Measurements from ENCODE around the gene NOL12.
A peak's percentile ranks its signal among the peaks of the same experiment; 100 is the strongest.

NOL12 gene, protein sequence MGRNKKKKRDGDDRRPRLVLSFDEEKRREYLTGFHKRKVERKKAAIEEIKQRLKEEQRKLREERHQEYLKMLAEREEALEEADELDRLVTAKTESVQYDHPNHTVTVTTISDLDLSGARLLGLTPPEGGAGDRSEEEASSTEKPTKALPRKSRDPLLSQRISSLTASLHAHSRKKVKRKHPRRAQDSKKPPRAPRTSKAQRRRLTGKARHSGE

DNA sequence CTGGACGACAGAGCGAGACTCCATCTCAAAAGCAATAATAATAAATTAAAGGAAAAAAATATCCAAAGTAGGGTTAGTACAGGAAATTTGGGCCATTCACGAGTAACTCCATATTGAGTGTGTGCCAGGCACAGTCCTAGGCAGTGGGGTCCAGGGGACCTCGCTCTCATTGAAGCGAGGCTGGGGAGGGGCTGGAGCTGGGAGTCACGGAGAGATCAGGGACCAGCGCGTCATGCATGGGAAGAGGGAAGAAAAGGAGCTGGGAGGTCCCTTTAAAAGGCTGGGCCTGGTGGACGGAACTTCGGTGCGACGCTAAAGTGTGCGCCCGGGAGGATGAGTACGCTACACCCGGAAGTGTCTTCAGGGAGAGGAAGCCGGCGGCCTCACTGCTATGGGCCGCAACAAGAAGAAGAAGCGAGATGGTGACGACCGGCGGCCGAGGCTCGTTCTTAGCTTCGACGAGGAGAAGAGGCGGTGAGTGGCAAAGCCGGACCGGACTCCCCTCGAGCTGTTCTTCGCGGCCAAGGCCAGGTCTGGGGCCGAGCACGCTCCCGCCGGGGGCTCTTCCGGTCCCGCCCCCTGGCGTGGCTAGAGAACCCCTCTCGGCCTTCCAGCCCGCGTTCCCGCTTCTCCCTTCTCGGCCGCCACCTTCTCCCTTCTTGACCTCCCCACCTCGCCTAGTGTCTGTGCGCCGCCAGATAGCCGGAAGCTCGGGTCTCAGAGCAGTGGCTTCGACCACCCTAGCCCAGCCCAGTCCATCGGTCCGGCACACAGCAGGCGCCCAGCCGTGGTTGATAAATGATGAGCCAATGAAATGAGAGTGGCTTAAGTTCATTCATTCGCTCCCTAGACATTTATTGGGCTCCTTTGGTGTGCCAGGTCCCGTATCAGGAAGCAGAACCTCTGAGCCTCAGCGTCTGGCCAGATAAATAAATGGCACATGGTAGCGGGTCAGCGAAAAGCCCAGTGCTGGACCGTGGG, at the start of gene NOL12:
TSS of gene NOL12 (plus strand) at position 342 of the 981 bp plus-strand sequence. CDS start at position 392, 50 bp downstream.
- Mint-ChIP-seq H3K36me3 (ENCODE audit: low read depth) (peaks cover 20% of the 10 kb centered on the region), H3K9me3 (no peaks in the 10 kb centered on the region), H3K4me3 (peak within 1 kb of the TSS; percentile 98), H3K27ac (peak within 1 kb of the TSS; percentile 93), H3K27me3 (ENCODE audit: low read depth) (no peaks in the 10 kb centered on the region), H3K4me1 (ENCODE audit: low read depth) (peaks cover 20% of the 10 kb centered on the region)

GRCh38 chr22:37636949-37637273, 49.2 kb upstream of the NOL12 start:
- H3K9me3 Mint-ChIP-seq: no peaks in the 10 kb centered on the region
- H3K27ac Mint-ChIP-seq: peak overlapping the region; percentile 86
- peaks cover 7% of the 10 kb centered on the region for H3K36me3 Mint-ChIP-seq (ENCODE audit: low read depth)
- no peaks in the 10 kb centered on the region for H3K27me3 Mint-ChIP-seq (ENCODE audit: low read depth)
- H3K4me3 Mint-ChIP-seq: peak overlapping the region; percentile 17
- peaks cover 51% of the 10 kb centered on the region for H3K4me1 Mint-ChIP-seq (ENCODE audit: low read depth)

- no peaks in the 10 kb centered on the region for H3K27me3 Mint-ChIP-seq (ENCODE audit: low read depth)
- H3K4me1 Mint-ChIP-seq (ENCODE audit: low read depth): peaks cover 53% of the 10 kb centered on the region
- H3K36me3 Mint-ChIP-seq (ENCODE audit: low read depth): peaks cover 17% of the 10 kb centered on the region
These were observed 47.6 kb upstream of the NOL12 start for GRCh38 chr22:37638391-37639069.

DNA sequence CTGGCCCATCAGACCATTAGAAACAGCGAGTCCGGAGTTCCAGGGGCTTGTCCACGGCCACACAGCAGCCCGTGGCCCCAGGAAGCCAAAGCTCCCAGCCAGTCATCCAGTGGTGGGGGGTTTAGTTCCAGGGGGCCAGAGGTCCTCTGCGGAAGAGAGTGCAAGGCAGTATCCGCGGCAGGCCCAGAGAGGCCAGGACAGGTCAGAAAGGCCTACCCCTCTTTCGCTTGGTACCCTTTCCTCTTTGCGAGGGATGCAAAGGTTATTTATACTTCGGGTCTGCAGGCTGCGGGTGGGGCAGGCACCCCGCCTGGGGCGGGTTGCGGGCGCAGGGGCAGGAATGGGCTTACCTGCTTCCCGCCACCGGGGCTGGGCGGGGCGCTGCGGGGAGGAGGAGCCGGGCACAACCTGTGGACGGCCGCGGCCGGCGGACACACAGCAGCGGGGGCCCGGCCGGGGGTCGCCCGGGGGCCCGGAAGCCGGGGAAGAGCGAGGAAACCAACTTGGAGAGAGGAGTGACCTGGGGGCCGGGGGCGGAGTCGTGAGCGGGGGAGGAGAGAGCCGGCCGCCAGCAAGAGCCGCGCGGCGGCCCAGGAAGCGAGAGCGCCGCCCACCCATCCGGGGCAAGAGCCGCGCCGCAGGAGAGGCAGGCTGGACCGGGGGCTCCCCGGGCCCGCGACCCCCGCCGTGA, 46.9 kb upstream of the NOL12 start, which contains the start of gene SH3BP1:
TSS of gene SH3BP1 (plus strand) at position 600 of the 691 bp plus-strand sequence. CDS start 119 bp downstream, outside the sequence.
- peak within 1 kb of the TSS; percentile 99 for H3K27ac Mint-ChIP-seq
- H3K9me3 Mint-ChIP-seq: no peaks in the 10 kb centered on the region
- H3K36me3 Mint-ChIP-seq (ENCODE audit: low read depth): peaks cover 20% of the 10 kb centered on the region
- peaks cover 51% of the 10 kb centered on the region for H3K4me1 Mint-ChIP-seq (ENCODE audit: low read depth)
- peak within 1 kb of the TSS; percentile 100 for H3K4me3 Mint-ChIP-seq
- H3K27me3 Mint-ChIP-seq (ENCODE audit: low read depth): no peaks in the 10 kb centered on the region

More at GRCh38 chr22:37638391-37639069, 47.6 kb upstream of the NOL12 start:
- Mint-ChIP-seq H3K27ac (peak overlapping the region; percentile 92), H3K9me3 (no peaks in the 10 kb centered on the region), H3K4me3 (peak overlapping the region; percentile 90)

DNA sequence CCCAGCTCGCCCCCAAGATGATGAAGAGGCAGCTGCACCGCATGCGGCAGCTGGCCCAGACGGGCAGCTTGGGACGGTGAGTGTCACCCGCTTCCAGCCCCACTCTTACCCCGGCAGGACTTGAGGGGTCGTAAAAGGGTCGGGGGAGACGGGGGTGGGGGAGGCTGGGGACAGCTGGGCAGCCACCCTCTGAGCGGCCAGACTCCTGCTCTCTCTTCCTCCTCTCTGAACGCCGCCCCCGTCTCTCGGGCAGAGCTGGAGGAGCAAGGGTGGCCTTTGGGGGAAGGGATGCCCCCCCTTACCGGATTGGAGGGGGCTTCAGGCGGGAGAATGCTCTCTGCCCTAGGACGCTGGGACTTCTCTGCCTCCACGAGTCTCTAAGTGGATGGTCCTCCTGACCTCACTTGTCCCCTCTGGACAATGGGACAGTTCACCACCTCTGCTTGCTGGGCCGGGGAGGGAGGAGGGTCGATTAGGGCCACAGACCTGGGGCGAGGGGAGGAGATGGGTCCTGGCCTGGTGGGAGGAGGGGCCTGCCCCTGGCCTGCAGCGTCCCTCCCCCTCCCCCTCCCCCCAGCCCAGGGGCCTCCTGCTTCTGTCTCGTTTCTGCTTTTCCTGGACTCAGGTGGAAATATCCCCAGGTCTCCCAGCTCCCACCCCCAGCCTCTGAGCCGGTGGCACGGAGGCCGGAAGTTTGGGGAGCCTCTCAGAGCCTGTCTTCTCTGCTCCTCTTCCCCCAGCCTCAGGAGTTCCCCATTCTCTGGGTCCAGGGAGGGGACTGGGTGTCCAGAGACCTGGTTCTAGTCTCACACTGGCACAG, 46.2 kb upstream of the NOL12 start:
- H3K9me3 Mint-ChIP-seq: no peaks in the 10 kb centered on the region
- H3K36me3 Mint-ChIP-seq (ENCODE audit: low read depth): peaks cover 22% of the 10 kb centered on the region
- peak overlapping the region; percentile 99 for H3K27ac Mint-ChIP-seq
- H3K4me1 Mint-ChIP-seq (ENCODE audit: low read depth): peaks cover 43% of the 10 kb centered on the region
- H3K4me3 Mint-ChIP-seq: peak overlapping the region; percentile 100
- H3K27me3 Mint-ChIP-seq (ENCODE audit: low read depth): no peaks in the 10 kb centered on the region

GRCh38 chr22:37640591-37641560, 45.3 kb upstream of the NOL12 start:
- H3K36me3 Mint-ChIP-seq (ENCODE audit: low read depth): peaks cover 23% of the 10 kb centered on the region
- no peaks in the 10 kb centered on the region for H3K27me3 Mint-ChIP-seq (ENCODE audit: low read depth)
- H3K4me3 Mint-ChIP-seq: peak overlapping the region; percentile 100
- H3K27ac Mint-ChIP-seq: peak overlapping the region; percentile 99
- peaks cover 43% of the 10 kb centered on the region for H3K4me1 Mint-ChIP-seq (ENCODE audit: low read depth)
- no peaks in the 10 kb centered on the region for H3K9me3 Mint-ChIP-seq

GRCh38 chr22:37641561-37641949, 44.6 kb upstream of the NOL12 start:
- Mint-ChIP-seq H3K27ac (no peak overlapping the region), H3K36me3 (ENCODE audit: low read depth) (peaks cover 23% of the 10 kb centered on the region)

DNA sequence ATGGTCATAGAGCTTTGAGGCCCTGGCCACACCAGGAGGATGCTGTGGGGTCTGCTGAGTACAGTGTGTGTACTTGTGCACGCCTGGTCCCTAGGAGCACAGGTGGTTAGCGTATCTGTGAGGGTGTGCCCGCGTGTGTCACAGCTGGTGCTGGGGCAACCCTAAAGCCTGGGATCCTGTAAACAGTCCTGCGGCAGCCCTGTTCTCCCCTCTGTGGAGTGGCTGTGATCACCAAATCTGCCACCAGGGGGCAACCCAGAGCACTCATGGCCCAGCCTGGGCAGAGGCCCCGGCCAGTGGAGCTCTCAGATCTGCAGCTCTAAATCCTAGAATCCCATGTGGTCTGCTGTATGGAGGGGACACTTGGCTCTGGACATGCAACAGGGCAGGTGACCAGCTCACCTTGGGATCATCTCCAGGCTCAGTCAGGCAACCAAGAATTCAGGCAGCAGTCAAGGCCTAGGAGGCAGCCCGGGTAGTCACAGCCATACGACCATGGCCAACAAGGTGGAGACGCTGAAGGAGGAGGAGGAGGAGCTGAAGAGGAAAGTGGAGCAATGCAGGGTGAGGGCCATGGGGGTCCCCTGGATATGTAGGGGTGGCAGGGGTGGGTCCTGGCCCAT, 42.8 kb upstream of the NOL12 start:
- Mint-ChIP-seq H3K9me3 (no peaks in the 10 kb centered on the region), H3K27ac (peak overlapping the region; percentile 14), H3K27me3 (ENCODE audit: low read depth) (no peaks in the 10 kb centered on the region), H3K4me1 (ENCODE audit: low read depth) (peaks cover 21% of the 10 kb centered on the region), H3K36me3 (ENCODE audit: low read depth) (peaks cover 25% of the 10 kb centered on the region), H3K4me3 (peak overlapping the region; percentile 42)

More at GRCh38 chr22:37641561-37641949, 44.6 kb upstream of the NOL12 start:
- H3K27me3 Mint-ChIP-seq (ENCODE audit: low read depth): no peaks in the 10 kb centered on the region
- H3K4me1 Mint-ChIP-seq (ENCODE audit: low read depth): peaks cover 38% of the 10 kb centered on the region
- H3K9me3 Mint-ChIP-seq: no peaks in the 10 kb centered on the region
- peak overlapping the region; percentile 100 for H3K4me3 Mint-ChIP-seq

GRCh38 chr22:37647317-37647716, 38.8 kb upstream of the NOL12 start:
- Mint-ChIP-seq H3K27ac (no peak overlapping the region), H3K27me3 (ENCODE audit: low read depth) (no peaks in the 10 kb centered on the region), H3K4me3 (no peak overlapping the region), H3K9me3 (no peaks in the 10 kb centered on the region), H3K4me1 (ENCODE audit: low read depth) (peaks cover 9% of the 10 kb centered on the region), H3K36me3 (ENCODE audit: low read depth) (peaks cover 39% of the 10 kb centered on the region)

DNA sequence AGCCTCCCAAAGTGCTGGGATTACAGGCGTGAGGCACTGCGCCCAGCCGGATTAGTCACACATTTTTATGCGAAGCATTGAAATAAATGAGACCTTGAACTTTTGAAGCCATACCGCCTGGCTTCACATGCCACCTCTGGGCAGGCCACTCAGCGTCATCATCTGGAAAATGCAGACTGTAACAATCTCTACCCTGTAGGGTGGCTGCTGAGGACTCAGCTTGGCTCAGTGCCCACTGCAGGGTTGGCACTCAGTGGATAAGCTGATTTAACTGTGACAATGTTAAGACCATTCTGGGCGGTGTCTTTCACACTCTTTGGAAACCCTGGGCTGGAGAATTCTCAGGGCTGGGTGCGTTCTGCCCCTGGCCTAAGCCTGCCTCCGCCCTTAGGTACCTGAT, 38.2 kb upstream of the NOL12 start:
- Mint-ChIP-seq H3K27ac (no peak overlapping the region), H3K9me3 (no peaks in the 10 kb centered on the region), H3K36me3 (ENCODE audit: low read depth) (peaks cover 39% of the 10 kb centered on the region), H3K4me3 (no peak overlapping the region), H3K4me1 (ENCODE audit: low read depth) (peaks cover 9% of the 10 kb centered on the region), H3K27me3 (ENCODE audit: low read depth) (no peaks in the 10 kb centered on the region)

DNA sequence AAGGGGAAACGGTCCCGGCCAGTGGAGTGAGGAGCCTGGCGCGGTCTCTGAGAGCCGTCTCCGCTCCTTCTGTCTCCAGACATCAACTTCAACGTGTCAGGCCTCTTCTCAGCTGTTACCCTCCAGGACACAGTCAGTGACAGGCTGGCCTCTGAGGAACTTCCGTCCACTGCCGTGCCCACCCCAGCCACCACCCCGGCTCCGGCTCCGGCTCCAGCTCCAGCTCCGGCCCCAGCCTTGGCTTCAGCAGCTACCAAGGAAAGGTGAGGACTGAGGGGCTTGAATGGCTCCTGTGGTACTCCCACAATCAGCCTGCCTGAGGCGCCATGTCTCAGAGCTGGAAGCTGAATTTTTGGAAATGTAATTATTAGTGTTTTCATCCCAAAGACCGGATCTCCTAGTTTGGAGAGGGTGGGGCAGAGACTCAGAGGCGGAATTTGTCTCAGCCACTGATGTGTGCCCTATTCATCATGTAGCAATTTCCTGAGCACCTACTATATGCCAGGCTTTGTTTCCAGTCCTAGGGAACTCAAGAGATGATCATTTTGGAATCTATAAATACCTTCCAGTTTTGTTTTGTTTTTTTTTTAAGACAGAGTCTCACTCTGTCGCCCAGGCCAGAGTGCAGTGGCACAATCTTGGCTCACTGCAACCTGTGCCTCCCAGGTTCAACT, 35.5 kb upstream of the NOL12 start:
- Mint-ChIP-seq H3K27me3 (ENCODE audit: low read depth) (no peaks in the 10 kb centered on the region), H3K9me3 (no peaks in the 10 kb centered on the region), H3K4me3 (no peak overlapping the region), H3K27ac (no peak overlapping the region), H3K4me1 (ENCODE audit: low read depth) (no peaks in the 10 kb centered on the region), H3K36me3 (ENCODE audit: low read depth) (peaks cover 38% of the 10 kb centered on the region)
